ENCODE data around the gene MED13L.

MED13L gene

GRCh38 chr12:116209503-116209902, 68.0 kb downstream of the MED13L start:
- TF ChIP-seq CTCF (IDR thresholded peaks at IDR 0.05), result no peak

GRCh38 chr12:116207274-116207673, 70.2 kb downstream of the MED13L start:
- TF ChIP-seq CTCF (IDR thresholded peaks at IDR 0.05), result no peak

- no peak for TF ChIP-seq CTCF (IDR thresholded peaks at IDR 0.05)
These were observed 70.7 kb downstream of the MED13L start for GRCh38 chr12:116206828-116207227.

- TF ChIP-seq CTCF (IDR thresholded peaks at IDR 0.05), result no peak
These were observed 72.7 kb downstream of the MED13L start for GRCh38 chr12:116204785-116205184.

- TF ChIP-seq CTCF (IDR thresholded peaks at IDR 0.05), result no peak
These were observed 73.3 kb downstream of the MED13L start for GRCh38 chr12:116204169-116204568.

GRCh38 chr12:116202940-116203339, 74.6 kb downstream of the MED13L start:
- no peak for TF ChIP-seq CTCF (IDR thresholded peaks at IDR 0.05)

- no peak for TF ChIP-seq CTCF (IDR thresholded peaks at IDR 0.05)
These were observed 75.1 kb downstream of the MED13L start for GRCh38 chr12:116202433-116202832.

DNA sequence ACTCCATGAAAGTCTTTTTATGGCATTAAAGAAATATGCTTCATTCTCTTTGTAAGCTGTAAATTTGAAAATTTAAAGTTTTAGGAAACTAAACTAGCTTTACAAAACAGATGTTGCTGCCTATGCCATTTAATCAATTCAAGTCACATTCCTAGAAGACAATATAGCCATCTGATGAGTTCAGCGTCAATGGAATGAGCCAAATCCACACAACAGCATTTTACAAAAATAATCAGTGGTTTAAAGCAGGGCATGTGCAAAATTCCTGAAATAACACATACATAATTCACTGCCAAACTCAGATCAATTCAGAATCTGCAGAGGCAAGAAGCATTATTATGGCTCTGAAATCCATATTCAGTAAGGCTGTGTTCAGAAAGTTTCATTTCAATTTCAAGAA, 75.6 kb downstream of the MED13L start:
- no peak for TF ChIP-seq CTCF (IDR thresholded peaks at IDR 0.05)
